ENCODE measurements around the gene ZBTB16. TPM values are rescaled to one million over a fixed set of nuclear protein-coding genes. Genes with fewer than 3 reads are reported as not detected.

The ZBTB16 gene
- total and polyA plus RNA-seq, 9 donors: 12.7 to 160 (median 68.7) TPM

DNA sequence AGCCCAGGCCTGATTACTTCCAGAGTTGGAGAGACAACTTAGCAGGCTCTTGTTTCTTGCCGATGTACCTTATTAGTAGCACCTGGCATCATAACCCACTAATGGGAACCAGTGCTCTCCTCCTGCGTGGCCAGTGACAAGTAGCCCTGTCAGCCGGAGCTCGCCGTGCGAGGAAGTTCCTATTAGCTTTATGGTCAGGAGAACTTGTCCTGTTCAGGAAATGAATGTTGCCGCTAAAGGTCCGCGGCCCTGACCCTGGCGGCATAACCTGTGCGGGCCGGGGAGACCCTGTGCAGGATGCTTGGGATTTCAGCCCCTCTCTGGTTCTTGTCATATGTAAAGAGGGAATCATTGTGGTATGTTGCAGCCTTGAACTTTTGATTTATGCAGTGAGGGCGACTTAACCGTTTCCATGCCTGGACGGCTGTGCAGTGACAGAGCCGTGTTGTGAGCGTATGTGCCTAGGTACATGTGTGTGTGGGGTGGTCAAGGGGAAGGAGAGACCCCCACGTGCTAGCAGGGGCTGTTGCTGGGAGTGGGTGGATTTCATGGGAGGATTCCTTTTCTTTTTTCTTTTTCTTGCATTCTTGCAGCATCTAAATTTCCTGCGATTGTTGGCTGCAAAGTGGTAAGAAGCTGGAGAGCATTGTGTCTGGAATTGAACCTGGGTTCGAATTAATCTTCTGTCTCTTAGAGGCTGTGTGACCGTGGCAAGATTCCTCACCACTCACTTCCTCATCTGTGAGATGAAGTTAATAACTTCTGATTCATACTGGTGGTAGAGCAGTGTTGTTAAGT lies 15.2 kb downstream of the ZBTB16 start:
- H3K36me3 ChIP-seq: no peaks in the 10 kb centered on the region
- peak in 3 of 5 donors; percentile 9 to 43 (median 29) for DNase-seq
- no peak overlapping the region for H3K27ac ChIP-seq
- peaks cover 39% of the 10 kb centered on the region for H3K4me1 ChIP-seq (ENCODE audit: insufficient read depth)
- intact Hi-C loops (cut with DNase I): loop anchor here in 1 of 4 donors (10.0 kb wide), 1 partner anchor 60 kb away; no protein-coding TSS in a partner anchor
- no peaks in the 10 kb centered on the region for H3K9me3 ChIP-seq
- no peaks in the 10 kb centered on the region for H3K27me3 ChIP-seq
- 73 to 81% (median 76%) methylated on average over 21 of the region's 21 CpGs for WGBS, 3 donors
- TF ChIP-seq POLR2A (IDR thresholded peaks at IDR 0.05): no peak
- TF ChIP-seq, protein P1, sequence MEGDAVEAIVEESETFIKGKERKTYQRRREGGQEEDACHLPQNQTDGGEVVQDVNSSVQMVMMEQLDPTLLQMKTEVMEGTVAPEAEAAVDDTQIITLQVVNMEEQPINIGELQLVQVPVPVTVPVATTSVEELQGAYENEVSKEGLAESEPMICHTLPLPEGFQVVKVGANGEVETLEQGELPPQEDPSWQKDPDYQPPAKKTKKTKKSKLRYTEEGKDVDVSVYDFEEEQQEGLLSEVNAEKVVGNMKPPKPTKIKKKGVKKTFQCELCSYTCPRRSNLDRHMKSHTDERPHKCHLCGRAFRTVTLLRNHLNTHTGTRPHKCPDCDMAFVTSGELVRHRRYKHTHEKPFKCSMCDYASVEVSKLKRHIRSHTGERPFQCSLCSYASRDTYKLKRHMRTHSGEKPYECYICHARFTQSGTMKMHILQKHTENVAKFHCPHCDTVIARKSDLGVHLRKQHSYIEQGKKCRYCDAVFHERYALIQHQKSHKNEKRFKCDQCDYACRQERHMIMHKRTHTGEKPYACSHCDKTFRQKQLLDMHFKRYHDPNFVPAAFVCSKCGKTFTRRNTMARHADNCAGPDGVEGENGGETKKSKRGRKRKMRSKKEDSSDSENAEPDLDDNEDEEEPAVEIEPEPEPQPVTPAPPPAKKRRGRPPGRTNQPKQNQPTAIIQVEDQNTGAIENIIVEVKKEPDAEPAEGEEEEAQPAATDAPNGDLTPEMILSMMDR (IDR thresholded peaks at IDR 0.05): no peak
- no peak for TF ChIP-seq EP300 (IDR thresholded peaks at IDR 0.05)
- no peak overlapping the region for H3K4me3 ChIP-seq

DNA sequence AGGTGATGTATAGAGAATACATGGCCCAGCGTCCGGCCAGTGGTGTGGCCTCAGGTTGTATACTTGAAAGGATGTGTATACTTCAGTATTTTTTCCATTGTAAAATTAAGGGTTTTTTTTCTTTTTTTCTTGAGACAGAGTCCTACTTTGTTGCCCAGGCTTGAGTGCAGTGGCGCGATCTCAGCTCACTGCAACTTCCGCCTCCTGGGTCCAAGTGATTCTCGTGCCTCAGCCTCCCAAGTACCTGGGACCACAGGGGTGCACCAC lies 15.8 kb downstream of the ZBTB16 start:
- TF ChIP-seq, protein P1 (IDR thresholded peaks at IDR 0.05): no peak
- TF ChIP-seq EP300 (IDR thresholded peaks at IDR 0.05) (no peak), POLR2A (IDR thresholded peaks at IDR 0.05) (no peak)
- Histone ChIP-seq H3K9me3 (no peaks in the 10 kb centered on the region), H3K27me3 (no peaks in the 10 kb centered on the region), H3K27ac (peak overlapping the region in 1 of 2 donors; percentile 21), H3K36me3 (no peaks in the 10 kb centered on the region), H3K4me1 (ENCODE audit: insufficient read depth) (peaks cover 44% of the 10 kb centered on the region), H3K4me3 (peak overlapping the region; percentile 5)
- intact Hi-C loops (cut with DNase I): loop anchor here in 1 of 4 donors (10.0 kb wide), 1 partner anchor 60 kb away; no protein-coding TSS in a partner anchor
- DNase-seq: peak in 2 of 5 donors; percentile 13 to 28
- 96 to 98% (median 98%) methylated on average over 6 of the region's 6 CpGs for WGBS, 3 donors

DNA sequence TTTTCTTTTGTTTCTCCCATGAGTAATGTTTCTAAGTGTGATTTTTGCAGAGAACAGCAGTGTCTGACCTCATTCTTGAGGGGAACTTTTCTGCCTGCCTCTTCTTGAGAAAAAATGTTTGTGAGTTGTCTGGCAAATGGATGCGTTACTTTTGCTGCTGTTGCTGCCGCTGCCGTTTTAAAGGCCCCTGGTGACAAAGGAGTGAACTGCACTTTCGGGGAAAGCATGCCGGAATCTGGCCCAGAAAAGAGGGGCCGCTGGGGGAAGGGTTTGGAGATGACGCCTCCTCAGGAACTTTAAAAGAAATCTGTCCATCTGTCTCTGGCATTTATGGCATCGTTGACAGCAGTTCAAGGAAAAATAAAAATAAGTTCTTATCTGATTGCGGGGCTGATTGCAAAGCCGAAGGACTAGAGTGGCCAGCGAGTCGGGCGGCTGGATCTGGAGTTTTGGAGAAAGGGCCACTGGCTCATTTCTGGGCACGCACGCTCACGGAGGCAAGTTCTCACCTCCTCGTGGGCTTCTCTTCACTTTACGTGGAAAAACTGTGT lies 16.5 kb downstream of the ZBTB16 start:
- DNase-seq: peak in 3 of 5 donors; percentile 42 to 66 (median 55)
- intact Hi-C loops (cut with DNase I): loop anchor here in 1 of 4 donors (10.0 kb wide), 1 partner anchor 59 kb away; no protein-coding TSS in a partner anchor
- H3K27ac ChIP-seq: peak overlapping the region; percentile 10 to 21
- no peaks in the 10 kb centered on the region for H3K9me3 ChIP-seq
- no peak for TF ChIP-seq EP300 (IDR thresholded peaks at IDR 0.05)
- TF ChIP-seq, protein P1 (IDR thresholded peaks at IDR 0.05): peak; percentile 44 to 67 (median 47)
- H3K4me1 ChIP-seq (ENCODE audit: insufficient read depth): peaks cover 46% of the 10 kb centered on the region
- no peaks in the 10 kb centered on the region for H3K27me3 ChIP-seq
- peak overlapping the region; percentile 5 for H3K4me3 ChIP-seq
- H3K36me3 ChIP-seq: no peaks in the 10 kb centered on the region
- 45 to 47% (median 45%) methylated on average over 18 of the region's 18 CpGs for WGBS, 3 donors

DNA sequence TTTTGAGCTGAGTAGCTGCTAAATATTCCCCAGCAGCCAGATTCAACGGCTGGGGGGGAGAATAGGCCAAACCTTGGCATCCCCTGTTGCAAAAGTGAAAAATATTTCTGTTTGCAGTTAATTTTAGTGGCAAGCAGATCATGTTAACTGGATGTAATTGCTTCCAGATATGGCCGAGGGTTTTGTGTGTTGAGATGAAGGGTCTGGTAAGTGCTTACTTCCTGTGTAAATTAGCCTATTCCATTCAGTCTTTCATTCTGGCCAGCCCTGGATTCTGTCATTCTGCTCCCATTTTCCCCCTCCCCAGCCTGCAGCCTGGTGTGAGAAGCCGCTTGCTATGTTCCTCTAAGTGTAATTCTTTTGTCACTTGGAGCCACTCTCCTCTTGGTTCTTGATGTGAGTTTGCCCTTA lies 17.4 kb downstream of the ZBTB16 start:
- Histone ChIP-seq H3K4me1 (ENCODE audit: insufficient read depth) (peaks cover 52% of the 10 kb centered on the region), H3K4me3 (no peak overlapping the region), H3K27me3 (no peaks in the 10 kb centered on the region), H3K9me3 (no peaks in the 10 kb centered on the region), H3K27ac (no peak overlapping the region), H3K36me3 (no peaks in the 10 kb centered on the region)
- intact Hi-C loops (cut with DNase I): loop anchor here in 1 of 4 donors (10.0 kb wide), 1 partner anchor 58 kb away; no protein-coding TSS in a partner anchor
- no peak for DNase-seq
- TF ChIP-seq POLR2A (IDR thresholded peaks at IDR 0.05): no peak
- TF ChIP-seq, protein P1 (IDR thresholded peaks at IDR 0.05): no peak
- TF ChIP-seq EP300 (IDR thresholded peaks at IDR 0.05): no peak
- 36 to 48% (median 40%) methylated on average over 3 of the region's 3 CpGs for WGBS, 3 donors

Data from ovary (tissue), 9 donors.